Uterus (tissue), 2 donors: Measurements from ENCODE around the gene OCA2.

Source experiments
- CTCF ChIP-seq, 4 experiments: fragments of 200-600 bp in 2 of 4; fragments of 450-650 bp in 2 of 4; sonication (generic) in 2 of 4; IDR thresholded peaks; one replicate each; pipeline ENCODE4 v1.5.1; 2016 to 2019; ENCODE audit warnings: antibody characterized with exemption in 4 of 4, mild to moderate bottlenecking in 2 of 4, moderate library complexity in 1 of 4
- POLR2A ChIP-seq, 2 donors: fragments of 450-650 bp; IDR thresholded peaks; one replicate each; pipeline ENCODE4 v1.6.1; 2016; ENCODE audit warnings: antibody characterized with exemption in 2 of 2, mild to moderate bottlenecking in 1 of 2, moderate library complexity in 1 of 2

- TF ChIP-seq POLR2A (IDR thresholded peaks at IDR 0.05) (no peak), CTCF (IDR thresholded peaks at IDR 0.05) (no peak)
Observed at GRCh38 chr15:27734785-27735495, 364.2 kb downstream of the OCA2 start.
